ENCODE measurements around the gene PTPRN2. TPM values are rescaled to one million over a fixed set of nuclear protein-coding genes. Genes with fewer than 3 reads are reported as not detected.
"Not testable (repeated sequence)": the region's sequence is repeated elsewhere in the genome, so short reads cannot be mapped to it uniquely, and the experiment has no call there.

Gene PTPRN2
- total RNA-seq, 1 donor from 2014 or later: 15.4 TPM

DNA sequence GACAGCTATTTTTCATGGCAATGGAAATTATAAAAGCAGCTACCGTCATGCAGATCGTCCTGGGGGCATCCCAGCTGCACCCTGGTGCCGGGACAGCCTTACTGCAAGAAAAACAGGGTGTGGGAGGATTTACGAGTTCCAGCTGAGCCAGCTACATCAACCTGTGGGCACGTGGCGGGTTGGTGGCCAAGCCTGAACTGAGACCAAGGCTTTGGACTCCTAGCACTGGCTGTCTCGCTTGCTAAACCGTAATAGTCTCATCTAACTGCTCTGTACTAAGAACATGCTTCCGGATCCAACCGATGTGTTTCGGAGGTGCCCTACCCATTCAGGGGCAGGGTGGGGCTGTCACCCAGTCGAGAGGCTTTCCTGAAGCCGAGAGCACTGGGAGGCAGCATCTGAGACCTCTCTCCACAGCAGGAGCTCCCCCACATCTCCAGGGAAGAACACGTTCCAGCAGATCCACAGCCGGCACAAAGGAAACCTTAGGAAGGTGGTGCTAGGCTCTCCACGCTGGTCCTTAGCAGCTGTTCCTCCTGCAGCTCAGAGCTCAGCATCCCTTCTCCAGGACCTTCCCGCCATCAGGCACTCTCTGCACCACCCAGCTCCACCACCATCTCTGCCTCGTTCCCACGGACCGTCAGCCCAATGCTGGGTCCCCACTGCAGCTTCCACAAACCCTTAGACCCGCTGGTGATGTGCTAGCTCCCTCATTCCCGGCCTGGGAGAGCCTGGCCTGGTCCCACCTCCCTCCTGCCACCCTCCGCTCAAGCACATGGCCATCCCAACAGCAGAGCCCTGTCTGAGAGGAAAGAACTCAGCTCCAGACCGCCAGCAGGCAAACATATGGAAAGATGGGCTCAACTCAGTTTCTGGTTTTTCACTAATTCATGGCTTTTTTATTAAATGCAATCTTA lies 158.5 kb downstream of the PTPRN2 start:
- H3K27ac Mint-ChIP-seq: no peak overlapping the region
- no peak overlapping the region for H3K4me3 Mint-ChIP-seq
- no peaks in the 10 kb centered on the region for H3K9me3 Mint-ChIP-seq
- no peaks in the 10 kb centered on the region for H3K36me3 Mint-ChIP-seq
- TF ChIP-seq, protein P1, sequence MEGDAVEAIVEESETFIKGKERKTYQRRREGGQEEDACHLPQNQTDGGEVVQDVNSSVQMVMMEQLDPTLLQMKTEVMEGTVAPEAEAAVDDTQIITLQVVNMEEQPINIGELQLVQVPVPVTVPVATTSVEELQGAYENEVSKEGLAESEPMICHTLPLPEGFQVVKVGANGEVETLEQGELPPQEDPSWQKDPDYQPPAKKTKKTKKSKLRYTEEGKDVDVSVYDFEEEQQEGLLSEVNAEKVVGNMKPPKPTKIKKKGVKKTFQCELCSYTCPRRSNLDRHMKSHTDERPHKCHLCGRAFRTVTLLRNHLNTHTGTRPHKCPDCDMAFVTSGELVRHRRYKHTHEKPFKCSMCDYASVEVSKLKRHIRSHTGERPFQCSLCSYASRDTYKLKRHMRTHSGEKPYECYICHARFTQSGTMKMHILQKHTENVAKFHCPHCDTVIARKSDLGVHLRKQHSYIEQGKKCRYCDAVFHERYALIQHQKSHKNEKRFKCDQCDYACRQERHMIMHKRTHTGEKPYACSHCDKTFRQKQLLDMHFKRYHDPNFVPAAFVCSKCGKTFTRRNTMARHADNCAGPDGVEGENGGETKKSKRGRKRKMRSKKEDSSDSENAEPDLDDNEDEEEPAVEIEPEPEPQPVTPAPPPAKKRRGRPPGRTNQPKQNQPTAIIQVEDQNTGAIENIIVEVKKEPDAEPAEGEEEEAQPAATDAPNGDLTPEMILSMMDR (conservative IDR thresholded peaks at IDR 0.05): no peak
- H3K27me3 Mint-ChIP-seq: no peaks in the 10 kb centered on the region
- H3K4me1 Mint-ChIP-seq (ENCODE audit: unreplicated experiment): peaks cover 19% of the 10 kb centered on the region
- no peak for DNase-seq (ENCODE audit: extremely low spot score, unreplicated experiment)

DNA sequence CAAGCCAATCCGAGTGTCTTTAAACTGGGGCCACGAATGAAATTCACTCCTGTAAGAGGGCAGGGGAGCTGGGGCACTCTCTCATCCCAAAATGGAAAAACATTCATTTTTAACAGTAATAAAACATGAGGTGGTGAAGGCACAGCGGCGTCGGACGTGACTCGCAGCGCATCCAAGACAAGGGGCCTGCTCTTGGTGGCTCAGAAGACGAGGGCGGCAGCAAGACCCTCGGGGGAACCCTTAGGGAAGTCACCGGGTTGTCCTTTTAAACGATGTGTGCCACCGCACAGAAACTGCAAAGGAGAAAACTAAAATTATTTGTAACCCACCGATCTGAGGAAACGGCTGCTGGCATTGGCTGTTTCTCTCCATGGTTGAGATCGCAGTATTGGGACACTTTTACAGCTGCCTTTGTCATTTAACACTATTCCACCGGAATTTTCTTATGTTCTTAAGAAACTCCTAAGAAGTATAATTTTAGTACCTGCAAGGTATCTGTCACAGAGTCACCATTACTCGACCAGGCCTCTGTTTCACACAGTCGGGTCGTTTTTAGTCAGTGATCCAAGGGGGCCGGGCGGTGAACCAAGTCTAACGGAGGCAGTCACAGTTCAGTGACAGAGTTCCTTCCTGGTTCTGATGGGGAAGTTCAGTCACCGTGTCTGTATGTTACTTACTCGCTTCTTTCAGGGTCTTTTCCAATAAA lies 159.3 kb downstream of the PTPRN2 start:
- peaks cover 18% of the 10 kb centered on the region for H3K4me1 Mint-ChIP-seq (ENCODE audit: unreplicated experiment)
- H3K36me3 Mint-ChIP-seq: no peaks in the 10 kb centered on the region
- no peak overlapping the region for H3K27ac Mint-ChIP-seq
- H3K4me3 Mint-ChIP-seq: no peak overlapping the region
- TF ChIP-seq, protein P1 (conservative IDR thresholded peaks at IDR 0.05): no peak
- no peaks in the 10 kb centered on the region for H3K9me3 Mint-ChIP-seq
- no peaks in the 10 kb centered on the region for H3K27me3 Mint-ChIP-seq
- no peak for DNase-seq (ENCODE audit: extremely low spot score, unreplicated experiment)

DNA sequence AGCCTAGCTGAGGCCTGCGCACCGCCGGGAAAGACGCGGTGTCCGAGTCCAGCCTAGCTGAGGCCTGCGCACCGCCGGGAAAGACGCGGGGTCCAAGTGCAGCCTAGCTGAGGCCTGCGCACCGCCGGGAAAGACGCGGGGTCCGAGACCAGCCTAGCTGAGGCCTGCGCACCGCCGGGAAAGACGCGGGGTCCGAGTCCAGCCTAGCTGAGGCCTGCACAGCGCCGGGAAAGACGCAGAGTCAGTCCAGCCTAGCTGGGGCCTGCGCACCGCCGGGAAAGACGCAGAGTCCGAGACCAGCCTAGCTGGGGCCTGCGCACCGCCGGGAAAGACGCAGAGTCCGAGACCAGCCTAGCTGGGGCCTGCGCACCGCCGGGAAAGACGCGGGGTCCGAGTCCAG lies 161.9 kb downstream of the PTPRN2 start:
- not testable (repeated sequence) for H3K4me3 Mint-ChIP-seq

DNA sequence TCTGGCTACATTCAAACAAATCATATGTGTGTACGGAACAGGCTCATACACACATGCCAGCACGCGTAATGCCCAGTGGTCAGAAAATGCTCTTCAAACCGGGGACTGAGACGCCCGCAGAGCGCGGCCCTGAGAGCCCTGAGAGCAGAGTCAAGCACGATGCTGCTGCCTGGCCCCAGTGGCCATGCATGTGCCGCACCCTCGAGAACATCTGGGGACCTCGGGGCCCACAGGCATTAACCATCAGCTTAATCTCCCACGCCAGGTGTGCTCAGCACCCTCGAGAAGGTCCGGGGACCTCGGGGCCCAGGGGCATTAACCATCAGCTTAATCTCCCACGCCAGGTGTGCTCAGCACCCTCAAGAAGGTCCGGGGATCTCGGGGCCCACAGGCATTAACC lies 163.1 kb downstream of the PTPRN2 start:
- no peaks in the 10 kb centered on the region for H3K36me3 Mint-ChIP-seq
- no peaks in the 10 kb centered on the region for H3K27me3 Mint-ChIP-seq
- no peak overlapping the region for H3K27ac Mint-ChIP-seq

More for the DNA sequence above, 161.9 kb downstream of the PTPRN2 start:
- not testable (repeated sequence) for H3K27me3 Mint-ChIP-seq; DNase-seq (ENCODE audit: extremely low spot score, unreplicated experiment); H3K4me1 Mint-ChIP-seq (ENCODE audit: unreplicated experiment); H3K9me3 Mint-ChIP-seq; H3K27ac Mint-ChIP-seq; H3K36me3 Mint-ChIP-seq

DNA sequence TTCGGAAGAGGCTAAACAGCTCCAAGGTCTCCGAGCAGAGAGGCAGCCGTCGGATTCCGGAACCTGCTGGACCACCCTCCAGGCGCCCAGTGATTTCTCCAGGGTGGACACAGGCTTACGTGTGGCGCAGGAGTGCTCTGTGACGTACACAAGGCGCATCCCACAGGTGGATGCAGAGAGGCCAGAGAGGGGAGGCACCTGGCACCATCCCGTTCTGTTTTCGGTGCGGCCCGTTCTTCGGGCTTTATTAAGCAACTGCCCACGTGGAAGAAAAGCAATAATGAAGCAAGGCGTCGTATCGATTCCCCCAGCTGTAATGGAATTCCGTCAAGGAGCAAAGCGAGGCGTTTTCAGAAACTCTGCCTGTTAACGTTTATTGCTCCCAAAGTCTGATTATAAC lies 163.6 kb downstream of the PTPRN2 start:
- Mint-ChIP-seq H3K4me1 (ENCODE audit: unreplicated experiment) (no peaks in the 10 kb centered on the region), H3K27ac (no peak overlapping the region), H3K9me3 (no peaks in the 10 kb centered on the region), H3K4me3 (no peak overlapping the region), H3K27me3 (no peaks in the 10 kb centered on the region), H3K36me3 (no peaks in the 10 kb centered on the region)
- no peak for DNase-seq (ENCODE audit: extremely low spot score, unreplicated experiment)
- TF ChIP-seq, protein P1 (conservative IDR thresholded peaks at IDR 0.05): no peak

More for the DNA sequence above, 163.1 kb downstream of the PTPRN2 start:
- TF ChIP-seq, protein P1 (conservative IDR thresholded peaks at IDR 0.05): no peak
- no peaks in the 10 kb centered on the region for H3K4me1 Mint-ChIP-seq (ENCODE audit: unreplicated experiment)
- H3K4me3 Mint-ChIP-seq: no peak overlapping the region
- no peak for DNase-seq (ENCODE audit: extremely low spot score, unreplicated experiment)
- no peaks in the 10 kb centered on the region for H3K9me3 Mint-ChIP-seq

Data from type B pancreatic cell (in vitro differentiated cells).